Panc1 (cell line): ENCODE measurements around the gene UBXN6. TPM values are rescaled to one million over a fixed set of nuclear protein-coding genes. Genes with fewer than 3 reads are reported as not detected.

Source experiments
- ATAC-seq: fragments of 200-7000 bp; cut with Tn5 transposase; 2 replicates; pipeline ENCODE4 v1.9.1; 2020; ENCODE audit warnings: mild to moderate bottlenecking, moderate library complexity
- BruUV-seq: library from RNA; stranded (reverse); fragments of 400-500 nt; replicated peaks from 2 replicates; lab custom pipeline; 2021; lab: Mats Ljungman, UMichigan
- CTCF ChIA-PET: fragments of 300-600 bp; sonication (Branson Sonifier 250); formaldehyde crosslinking; loops from one replicate; lab custom pipeline; 2022; ENCODE audit warnings: antibody characterized with exemption; lab: Charles Lee
- POLR2A ChIA-PET: fragments of 300-600 bp; sonication (Branson Sonifier 250); formaldehyde crosslinking; loops from one replicate; lab custom pipeline; 2022; ENCODE audit warnings: antibody characterized with exemption; lab: Charles Lee
- DNase-seq: peaks from one replicate; pipeline ENCODE4 v3.0.0-alpha.2; 2010; ENCODE audit warnings: low read depth, low spot score
- H3K27ac ChIP-seq: 2 replicates; pipeline ENCODE4 v1.5.1; 2011; ENCODE audit warnings: mild to moderate bottlenecking, low read length, inconsistent platforms
- H3K27me3 ChIP-seq: fragments of 200-500 bp; sonication (Bioruptor generic); 2 replicates; pipeline ENCODE4 v1.6.0; 2014; ENCODE audit warnings: low read length, inconsistent platforms; ENCODE audit not compliant: control insufficient read depth, insufficient read depth
- H3K36me3 ChIP-seq: fragments of 200-500 bp; sonication (Bioruptor generic); 2 replicates; pipeline ENCODE4 v1.5.1; 2014; ENCODE audit warnings: inconsistent platforms, mild to moderate bottlenecking, low read length, moderate library complexity; ENCODE audit not compliant: control insufficient read depth, insufficient read depth
- H3K4me1 ChIP-seq: 2 replicates; pipeline ENCODE4 v1.5.1; 2011; ENCODE audit warnings: inconsistent platforms, mild to moderate bottlenecking, low read length, moderate library complexity; ENCODE audit not compliant: control insufficient read depth, insufficient read depth
- H3K4me3 ChIP-seq, 2 experiments: 2 replicates each; pipeline ENCODE4 v1.5.1; 2011 to 2012; ENCODE audit warnings: low read depth in 2 of 2, low read length in 2 of 2, mild to moderate bottlenecking in 2 of 2, inconsistent platforms in 1 of 2, moderate library complexity in 1 of 2
- H3K9me3 ChIP-seq: fragments of 200-500 bp; sonication (Bioruptor generic); 2 replicates; pipeline ENCODE4 v1.5.1; 2014; ENCODE audit warnings: low read depth, mild to moderate bottlenecking, inconsistent platforms, low read length, moderate library complexity; ENCODE audit not compliant: control insufficient read depth, insufficient read depth
- CTCF ChIP-seq: fragments of 450-650 bp; IDR thresholded peaks from 2 replicates; pipeline ENCODE4 v1.5.1; 2017; ENCODE audit warnings: mild to moderate bottlenecking
- POLR2AphosphoS5 ChIP-seq: IDR thresholded peaks from 2 replicates; pipeline ENCODE4 v1.6.1; 2012; ENCODE audit warnings: mild to moderate bottlenecking, low read depth, low read length, moderate library complexity
- REST ChIP-seq, 2 experiments: IDR thresholded peaks; 2 replicates each; pipeline ENCODE4 v1.6.1; 2011 to 2012; ENCODE audit warnings: low read depth in 2 of 2, control low read depth in 1 of 2, low read length in 1 of 2, mild to moderate bottlenecking in 1 of 2, moderate library complexity in 1 of 2; ENCODE audit not compliant: insufficient read depth in 1 of 2
- SIN3A ChIP-seq: IDR thresholded peaks from 2 replicates; pipeline ENCODE4 v1.6.1; 2012; ENCODE audit warnings: low read depth, mild to moderate bottlenecking, low read length, moderate library complexity, borderline replicate concordance; ENCODE audit not compliant: insufficient read depth
- TCF7L2 ChIP-seq: IDR thresholded peaks from 2 replicates; pipeline ENCODE4 v1.6.1; 2011; ENCODE audit warnings: mild to moderate bottlenecking, low read depth, low read length, inconsistent platforms
- in situ Hi-C: cut with HindIII; loops from 2 replicates; pipeline ENCODE4 v1.10.0; 2016; ENCODE audit warnings: low sequenced_read_pairs, low pct_unique_long_range_greater_than_20kb
- intact Hi-C: fragments of 100-400 bp; cut with micrococcal nuclease; formaldehyde crosslinking; loops from one replicate; pipeline ENCODE4 v1.10.0; 2022; ENCODE audit not compliant: unreplicated experiment
- total RNA-seq: library from RNA; stranded (reverse); gene quantifications from one replicate; pipeline ENCODE4 v1.2.1, GENCODE V29; 2021; ENCODE audit not compliant: unreplicated experiment

Gene UBXN6
- total RNA-seq, 1 experiment from 2014 or later: 55.6 TPM

- Histone ChIP-seq H3K4me3 (no peak overlapping the region), H3K27me3 (no peaks in the 10 kb centered on the region), H3K9me3 (no peaks in the 10 kb centered on the region), H3K36me3 (peaks cover 4% of the 10 kb centered on the region; the same call in 1 of the 2 replicates), H3K27ac (no peak overlapping the region), H3K4me1 (peaks cover 2% of the 10 kb centered on the region)
- in situ Hi-C loops: no loop called here
- ChIA-PET POLR2A (no interaction called here), CTCF (no interaction called here)
- ATAC-seq: no peak
- no peak for DNase-seq
- TF ChIP-seq POLR2AphosphoS5: no peak
- no peak for TF ChIP-seq SIN3A
- TF ChIP-seq REST (IDR thresholded peaks at IDR 0.05; ENCODE audit: insufficient read depth in 1 of 2, low read depth in 2 of 2, low read length in 1 of 2): no peak
- no peak for TF ChIP-seq TCF7L2
- no peak for TF ChIP-seq CTCF
- intact Hi-C loops: no loop called here
- BruUV-seq: TSS peak; percentile 74
Measured at GRCh38 chr19:4409123-4409933, 48.3 kb downstream of the UBXN6 start.

- Histone ChIP-seq H3K9me3 (no peaks in the 10 kb centered on the region), H3K27me3 (no peaks in the 10 kb centered on the region), H3K36me3 (peaks cover 2% of the 10 kb centered on the region), H3K4me1 (peaks cover 8% of the 10 kb centered on the region), H3K27ac (no peak overlapping the region), H3K4me3 (no peak overlapping the region)
- CTCF ChIA-PET: no interaction called here
- POLR2A ChIA-PET: interaction anchor here (0.8 kb wide), 1 partner anchor 10 kb away, joined by 3 read pairs; no protein-coding TSS in a partner anchor
- in situ Hi-C loops: no loop called here
- intact Hi-C loops: no loop called here
- no TSS peak for BruUV-seq
- ATAC-seq (no peak), DNase-seq (no peak)
- TF ChIP-seq REST (IDR thresholded peaks at IDR 0.05; ENCODE audit: insufficient read depth in 1 of 2, low read depth in 2 of 2, low read length in 1 of 2) (no peak), SIN3A (no peak), POLR2AphosphoS5 (no peak), CTCF (no peak), TCF7L2 (no peak)
Measured at GRCh38 chr19:4406626-4407025, 51.0 kb downstream of the UBXN6 start.
